ENCODE measurements around the gene ARRDC2. TPM values are rescaled to one million over a fixed set of nuclear protein-coding genes. Genes with fewer than 3 reads are reported as not detected.

ARRDC2 gene
- 17.9 TPM for total RNA-seq
- long read RNA-seq, transcript ARRDC2-202 (8 exons, 2,528 nt) = minor isoform, 8 of 39 reads
- long read RNA-seq, transcript ARRDC2-201 (8 exons, 2,503 nt) = major isoform, 9 of 39 reads
- long read RNA-seq, transcript ARRDC2-203 (2 exons, 3,748 nt) = minor isoform, 8 of 39 reads
- long read RNA-seq, partial matches to known transcripts = 9 of 39 reads
- long read RNA-seq, other reads (novel, unspliced or antisense) = 5 of 39 reads

GRCh38 chr19:18007917-18008673 lies at the start of gene ARRDC2:
TSS of gene ARRDC2 (plus strand) at chr19:18008170. CDS start at chr19:18008311, 141 bp downstream.
- intact Hi-C loops (cut with micrococcal nuclease) = loop anchor here (2.0 kb wide), 1 partner anchor 49 kb away; no protein-coding TSS in a partner anchor
- ATAC-seq (peak; percentile 93), DNase-seq (peak; percentile 95)

- DNase-seq = no peak
- ATAC-seq = no peak
- intact Hi-C loops (cut with micrococcal nuclease) = no loop called here
Measured at GRCh38 chr19:17963936-17964691, 43.9 kb upstream of the ARRDC2 start.

- DNase-seq (no peak), ATAC-seq (no peak)
- intact Hi-C loops (cut with micrococcal nuclease) = no loop called here
Measured at GRCh38 chr19:17965370-17966128, 42.4 kb upstream of the ARRDC2 start.

GRCh38 chr19:17966129-17966483 lies 41.9 kb upstream of the ARRDC2 start:
- no peak for DNase-seq
- intact Hi-C loops (cut with micrococcal nuclease) = no loop called here
- ATAC-seq = no peak

- no peak for DNase-seq
- no peak for ATAC-seq
- intact Hi-C loops (cut with micrococcal nuclease) = no loop called here
Measured at GRCh38 chr19:17966550-17967256, 41.3 kb upstream of the ARRDC2 start, which contains the start of gene KCNN1. TSS of gene KCNN1 (plus strand) at chr19:17967107. CDS start at chr19:17973889, 6,782 bp downstream.

GRCh38 chr19:17967257-17968051 lies 40.5 kb upstream of the ARRDC2 start:
- DNase-seq = no peak
- intact Hi-C loops (cut with micrococcal nuclease) = no loop called here
- no peak for ATAC-seq

GRCh38 chr19:17968362-17968761 lies 39.6 kb upstream of the ARRDC2 start:
- no peak for DNase-seq
- intact Hi-C loops (cut with micrococcal nuclease) = no loop called here

GRCh38 chr19:17969096-17969792 lies 38.7 kb upstream of the ARRDC2 start:
- DNase-seq (no peak), ATAC-seq (no peak)
- intact Hi-C loops (cut with micrococcal nuclease) = no loop called here

More at GRCh38 chr19:17968362-17968761, 39.6 kb upstream of the ARRDC2 start:
- no peak for ATAC-seq

- intact Hi-C loops (cut with micrococcal nuclease) = no loop called here
- no peak for DNase-seq
- no peak for ATAC-seq
Measured at GRCh38 chr19:17972230-17972629, 35.7 kb upstream of the ARRDC2 start.

GRCh38 chr19:17973759-17974158 lies 34.2 kb upstream of the ARRDC2 start:
- intact Hi-C loops (cut with micrococcal nuclease) = no loop called here
- DNase-seq (no peak), ATAC-seq (no peak)

GRCh38 chr19:17974551-17974950 lies 33.4 kb upstream of the ARRDC2 start:
- ATAC-seq (no peak), DNase-seq (no peak)
- intact Hi-C loops (cut with micrococcal nuclease) = no loop called here

- intact Hi-C loops (cut with micrococcal nuclease) = no loop called here
- ATAC-seq (no peak), DNase-seq (no peak)
Measured at GRCh38 chr19:17975032-17975431, 32.9 kb upstream of the ARRDC2 start.

GRCh38 chr19:17977021-17977420 lies 30.9 kb upstream of the ARRDC2 start:
- intact Hi-C loops (cut with micrococcal nuclease) = no loop called here
- no peak for ATAC-seq
- no peak for DNase-seq

- no peak for DNase-seq
- ATAC-seq = no peak
- intact Hi-C loops (cut with micrococcal nuclease) = no loop called here
Measured at GRCh38 chr19:17977488-17977887, 30.5 kb upstream of the ARRDC2 start.

GRCh38 chr19:17981611-17982010 lies 26.4 kb upstream of the ARRDC2 start:
- DNase-seq (no peak), ATAC-seq (no peak)
- intact Hi-C loops (cut with micrococcal nuclease) = no loop called here

GRCh38 chr19:17982430-17982829 lies 25.5 kb upstream of the ARRDC2 start:
- ATAC-seq = no peak
- intact Hi-C loops (cut with micrococcal nuclease) = no loop called here
- DNase-seq = no peak

- ATAC-seq (no peak), DNase-seq (no peak)
- intact Hi-C loops (cut with micrococcal nuclease) = no loop called here
Measured at GRCh38 chr19:17985037-17985818, 22.7 kb upstream of the ARRDC2 start.

Measured in left ventricle myocardium superior (tissue), 1 donor.